DMS 273 (cell line): Measurements from ENCODE around the gene NSFL1C.

Source experiments
- DNase-seq: peaks from one replicate; lab custom pipeline; 2025; ENCODE audit not compliant: unreplicated experiment; lab: John Stamatoyannopoulos, UW

NSFL1C gene

DNA sequence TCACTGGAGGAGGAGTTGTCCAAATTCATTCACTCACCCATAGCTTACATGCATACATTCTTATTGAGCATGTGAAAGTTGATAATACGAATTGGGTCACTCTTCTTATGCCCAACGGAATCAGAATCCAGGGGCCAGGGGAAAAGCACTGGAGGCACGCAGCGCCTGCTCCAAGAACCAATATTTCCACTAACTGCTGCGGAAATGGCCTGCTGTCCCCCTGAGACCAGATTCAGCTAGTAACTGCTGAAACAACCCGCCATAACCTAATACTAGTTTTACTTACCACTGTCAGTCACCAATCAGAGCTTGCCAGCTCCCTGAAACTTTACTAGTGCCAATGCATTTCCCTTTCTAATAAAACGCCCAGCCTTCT lies 73.2 kb downstream of the NSFL1C start:
- DNase-seq, result no peak

DNA sequence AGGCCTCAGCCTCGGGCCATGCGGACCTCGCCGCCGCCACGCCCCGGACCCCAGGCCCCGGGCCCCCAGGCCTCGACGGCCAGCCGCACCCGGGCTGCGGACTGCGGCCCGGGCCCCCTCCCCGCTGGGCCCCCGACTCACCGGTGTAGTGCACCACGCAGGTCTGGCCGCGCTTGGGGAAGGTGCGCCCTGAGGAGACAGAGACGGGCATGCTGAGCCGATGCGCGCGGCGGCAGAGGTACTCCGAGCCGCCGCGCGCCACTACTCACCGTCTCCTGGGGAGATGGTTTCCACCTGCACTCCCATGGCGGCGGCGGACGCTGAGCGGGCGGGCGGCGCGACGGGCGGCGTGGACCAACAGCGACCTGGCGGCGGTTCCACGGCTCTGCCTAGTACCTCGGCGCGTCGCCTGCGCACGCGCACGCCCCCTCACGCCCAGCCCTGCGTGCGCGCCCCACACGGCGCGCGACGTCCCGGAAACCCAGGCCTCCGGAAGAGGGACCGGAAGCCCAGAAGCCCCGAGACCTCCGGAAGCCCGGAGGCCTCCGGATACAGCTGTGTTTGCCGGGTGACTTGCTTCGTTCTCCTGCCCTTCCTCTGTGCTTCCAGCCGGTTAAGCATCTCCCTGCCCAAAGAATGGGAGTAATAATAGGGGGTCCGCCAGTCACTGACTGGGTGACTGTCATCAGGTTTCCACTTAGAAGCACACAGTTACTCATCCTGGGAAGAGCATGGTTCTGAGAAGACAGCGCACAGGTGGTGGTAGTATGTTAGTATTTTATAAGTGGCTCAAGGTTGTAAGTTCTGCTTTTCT lies 73.7 kb downstream of the NSFL1C start, which contains the start of gene FKBP1A:
FKBP1A (minus strand) TSS at position 362 of the 814 bp plus-strand sequence; CDS start at position 306, 56 bp downstream.
- peak; percentile 98 for DNase-seq

DNA sequence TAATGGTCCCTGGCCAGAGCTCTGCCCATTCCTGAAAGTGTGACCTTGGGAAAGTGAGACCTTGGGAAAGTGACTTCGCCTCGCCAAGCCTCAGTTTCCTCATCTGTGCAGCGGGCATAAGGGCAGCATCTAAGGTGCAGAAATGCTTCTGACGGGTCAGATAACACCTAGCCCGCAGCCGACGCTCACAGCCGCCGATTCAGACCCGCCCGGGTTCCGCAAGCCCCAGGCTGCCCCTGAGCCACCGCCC lies 74.3 kb downstream of the NSFL1C start:
- DNase-seq, result no peak
